ENCODE data around the gene EGLN2. TPM values are rescaled to one million over a fixed set of nuclear protein-coding genes. Genes with fewer than 3 reads are reported as not detected.
"Not testable (repeated sequence)": the region's sequence is repeated elsewhere in the genome, so short reads cannot be mapped to it uniquely, and the experiment has no call there.

The EGLN2 gene
- total and polyA plus RNA-seq, 9 of the 15 experiments (the other 6 are each of a cell fraction or from before 2014, with no cell fraction given): 9.6 to 114 (median 71.0) TPM

GRCh38 chr19:40822704-40823553, 23.9 kb downstream of the EGLN2 start (continued):
- TF ChIP-seq ID3 (CRISPR knock-in tag; IDR thresholded peaks at IDR 0.05); NR2C1 (IDR thresholded peaks at IDR 0.05): not testable (repeated sequence)
- TF ChIP-seq ID3 (tag; IDR thresholded peaks at IDR 0.05) (peak; percentile 88), HDAC2 (IDR thresholded peaks at IDR 0.05) (peak; percentile 96), EP300 (IDR thresholded peaks at IDR 0.05; ENCODE audit: low read length) (peak; percentile 92), ATF4 (CRISPR knock-in tag; IDR thresholded peaks at IDR 0.05) (peak; percentile 46; the same call in 1 of the 2 replicates), ARID4B (CRISPR knock-in tag; IDR thresholded peaks at IDR 0.05) (peak; percentile 43; the same call in 1 of the 2 replicates), NR2C1 (tag; IDR thresholded peaks at IDR 0.05) (peak; percentile 82), SMAD3 (CRISPR knock-in tag; conservative IDR thresholded peaks at IDR 0.05) (peak; percentile 85), ZFX (CRISPR knock-in tag; IDR thresholded peaks at IDR 0.05) (peak; percentile 81), RB1 (IDR thresholded peaks at IDR 0.05; ENCODE audit: low read depth) (0 out of 2 replicates have a peak, but pooled peaks have one; percentile 35), IFI16 (CRISPR knock-in tag; IDR thresholded peaks at IDR 0.05) (peak; percentile 81), NFE2 (IDR thresholded peaks at IDR 0.05; ENCODE audit: low read depth) (peak; percentile 67), RCOR1 (IDR thresholded peaks at IDR 0.05; ENCODE audit: borderline replicate concordance in 1 of 2, low read depth in 2 of 2, low read length in 2 of 2) (peak; percentile 89 to 96), MAZ (CRISPR knock-in tag; conservative IDR thresholded peaks at IDR 0.05 in 1 of 2, IDR thresholded peaks at IDR 0.05 in 1 of 2) (peak; percentile 71 to 80; a peak in 3 of 4 replicates), SPI1 (IDR thresholded peaks at IDR 0.05; ENCODE audit: borderline replicate concordance, low read depth, low read length) (peak; percentile 99), ARNT (IDR thresholded peaks at IDR 0.05) (peak; percentile 62 to 67; a peak in 1 of 4 replicates), BRD4 (IDR thresholded peaks at IDR 0.05) (0 out of 2 replicates have a peak, but pooled peaks have one; percentile 48)

Measured in K562 (cell line).